HepG2 (cell line): Measurements from ENCODE around the gene PXMP2. TPM values are rescaled to one million over a fixed set of nuclear protein-coding genes. Genes with fewer than 3 reads are reported as not detected.

Source experiments
- NKX3-1 ChIP-seq: sonication (generic); formaldehyde crosslinking; IDR thresholded peaks from 2 replicates; pipeline ENCODE4 v1.5.0; 2020; ENCODE audit warnings: missing genetic modification reagents
- SP5 ChIP-seq: IDR thresholded peaks from 2 replicates; pipeline ENCODE4 v1.6.1; 2016; ENCODE audit warnings: low read depth, borderline replicate concordance
- THYN1 ChIP-seq: sonication (generic); formaldehyde crosslinking; IDR thresholded peaks from 2 replicates; pipeline ENCODE4 v1.8.1; 2023; ENCODE audit warnings: low read depth, mild to moderate bottlenecking, moderate library complexity, missing genetic modification reagents, borderline replicate concordance
- ZKSCAN8 ChIP-seq: IDR thresholded peaks from 2 replicates; pipeline ENCODE4 v1.6.1; 2016; ENCODE audit warnings: borderline replicate concordance, missing genetic modification reagents, missing compliant biosample characterization
- ZNF547 ChIP-seq: sonication (generic); formaldehyde crosslinking; IDR thresholded peaks from 2 replicates; pipeline ENCODE4 v1.5.1; 2020; ENCODE audit warnings: mild to moderate bottlenecking, missing genetic modification reagents
- ZSCAN31 ChIP-seq: sonication (generic); formaldehyde crosslinking; IDR thresholded peaks from 2 replicates; pipeline ENCODE4 v1.5.0; 2020; ENCODE audit warnings: low read depth, mild to moderate bottlenecking, missing genetic modification reagents
- polyA plus RNA-seq, 8 experiments: library from polyadenylated mRNA; depleted of rRNA in 3 of 8; stranded (reverse) in 7 of 8; unstranded in 1 of 8; fragments of >200 nt; fragmentation: Illumina TruSeq in 4 of 8; extraction: Trizol in 4 of 8; gene quantifications; 2 replicates each; pipeline versions ENCODE4 v1.2.1 to v1.2.3, GENCODE V29; 2011 to 2016; ENCODE audit warnings: low read depth in 4 of 8, missing spikeins in 1 of 8, mixed read lengths in 1 of 8; ENCODE audit not compliant: insufficient read depth in 1 of 8
- total RNA-seq, 5 experiments: library from RNA; depleted of rRNA; stranded (reverse); fragments of >200 nt; fragmentation: Illumina TruSeq; extraction: Trizol; gene quantifications; 2 replicates each; pipeline ENCODE4 v1.2.3, GENCODE V29; 2016; ENCODE audit warnings: low read depth in 1 of 5
- TF ChIP-seq, protein P1 (sequence below): sonication (generic); formaldehyde crosslinking; IDR thresholded peaks from one replicate; pipeline ENCODE4 v1.5.1; 2020; ENCODE audit warnings: mild to moderate bottlenecking, missing genetic modification reagents; ENCODE audit errors: not compliant biosample characterization
- TF ChIP-seq, protein P2 (sequence below): IDR thresholded peaks from 2 replicates; pipeline ENCODE4 v1.6.1; 2012; ENCODE audit warnings: low read length, improper control_type of control experiment
- TF ChIP-seq, protein P3 (sequence below): sonication (generic); formaldehyde crosslinking; IDR thresholded peaks from 2 replicates; pipeline ENCODE4 v1.4.0; 2020; ENCODE audit warnings: low read depth, mild to moderate bottlenecking, missing genetic modification reagents

PXMP2 gene
- total and polyA plus RNA-seq, 2 of the 13 experiments (the other 11 are each of a cell fraction or from before 2014, with no cell fraction given), result 25.5 to 42.9 TPM

DNA sequence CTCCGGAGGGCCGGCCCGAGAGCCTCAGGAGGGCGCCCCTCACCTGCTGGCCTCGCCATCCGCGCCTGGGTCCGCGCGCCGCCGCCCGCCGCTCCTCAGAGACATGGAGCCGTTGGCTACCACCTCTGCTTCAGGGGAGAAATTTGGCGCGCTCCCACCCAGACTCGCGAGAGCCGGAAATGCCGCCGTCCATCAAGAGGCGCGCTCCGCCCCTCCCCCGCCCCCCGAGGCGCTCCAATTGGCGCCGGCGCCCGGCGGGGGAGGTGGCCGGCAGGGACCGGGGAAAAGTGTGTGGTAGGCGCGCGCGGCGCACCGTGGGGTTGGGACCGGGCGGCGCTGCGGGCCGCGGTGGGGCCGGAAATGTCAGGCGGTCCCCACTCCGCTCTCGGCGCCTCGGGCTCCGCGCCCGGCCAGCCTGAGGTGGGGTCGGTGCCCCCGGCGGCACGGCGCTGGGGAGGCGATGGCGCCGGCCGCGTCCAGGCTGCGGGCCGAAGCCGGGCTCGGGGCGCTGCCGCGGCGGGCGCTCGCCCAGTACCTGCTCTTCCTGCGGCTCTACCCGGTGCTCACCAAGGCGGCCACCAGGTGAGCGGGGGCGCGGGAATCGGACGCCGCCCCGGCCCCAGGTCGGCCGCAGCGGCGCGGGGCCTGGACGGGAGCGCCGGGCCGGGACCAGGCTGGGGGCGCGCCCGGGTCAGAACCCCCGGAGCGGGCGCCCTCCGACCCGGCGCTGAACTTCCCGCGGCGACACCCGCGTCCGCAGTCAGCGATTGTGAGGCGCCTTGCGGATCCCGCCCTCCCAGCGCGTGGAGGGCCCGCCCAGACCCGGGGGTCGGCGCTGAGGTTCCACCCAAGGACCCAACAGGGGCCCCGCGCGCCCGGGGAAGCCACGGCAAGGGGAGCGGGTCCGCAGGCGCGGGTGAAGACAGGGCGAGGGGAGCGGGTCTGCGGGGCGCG lies at the start of gene PXMP2, which contains the start of gene POLE (continued):
- no peak for TF ChIP-seq ZKSCAN8 (CRISPR knock-in tag)
- TF ChIP-seq, protein P1, sequence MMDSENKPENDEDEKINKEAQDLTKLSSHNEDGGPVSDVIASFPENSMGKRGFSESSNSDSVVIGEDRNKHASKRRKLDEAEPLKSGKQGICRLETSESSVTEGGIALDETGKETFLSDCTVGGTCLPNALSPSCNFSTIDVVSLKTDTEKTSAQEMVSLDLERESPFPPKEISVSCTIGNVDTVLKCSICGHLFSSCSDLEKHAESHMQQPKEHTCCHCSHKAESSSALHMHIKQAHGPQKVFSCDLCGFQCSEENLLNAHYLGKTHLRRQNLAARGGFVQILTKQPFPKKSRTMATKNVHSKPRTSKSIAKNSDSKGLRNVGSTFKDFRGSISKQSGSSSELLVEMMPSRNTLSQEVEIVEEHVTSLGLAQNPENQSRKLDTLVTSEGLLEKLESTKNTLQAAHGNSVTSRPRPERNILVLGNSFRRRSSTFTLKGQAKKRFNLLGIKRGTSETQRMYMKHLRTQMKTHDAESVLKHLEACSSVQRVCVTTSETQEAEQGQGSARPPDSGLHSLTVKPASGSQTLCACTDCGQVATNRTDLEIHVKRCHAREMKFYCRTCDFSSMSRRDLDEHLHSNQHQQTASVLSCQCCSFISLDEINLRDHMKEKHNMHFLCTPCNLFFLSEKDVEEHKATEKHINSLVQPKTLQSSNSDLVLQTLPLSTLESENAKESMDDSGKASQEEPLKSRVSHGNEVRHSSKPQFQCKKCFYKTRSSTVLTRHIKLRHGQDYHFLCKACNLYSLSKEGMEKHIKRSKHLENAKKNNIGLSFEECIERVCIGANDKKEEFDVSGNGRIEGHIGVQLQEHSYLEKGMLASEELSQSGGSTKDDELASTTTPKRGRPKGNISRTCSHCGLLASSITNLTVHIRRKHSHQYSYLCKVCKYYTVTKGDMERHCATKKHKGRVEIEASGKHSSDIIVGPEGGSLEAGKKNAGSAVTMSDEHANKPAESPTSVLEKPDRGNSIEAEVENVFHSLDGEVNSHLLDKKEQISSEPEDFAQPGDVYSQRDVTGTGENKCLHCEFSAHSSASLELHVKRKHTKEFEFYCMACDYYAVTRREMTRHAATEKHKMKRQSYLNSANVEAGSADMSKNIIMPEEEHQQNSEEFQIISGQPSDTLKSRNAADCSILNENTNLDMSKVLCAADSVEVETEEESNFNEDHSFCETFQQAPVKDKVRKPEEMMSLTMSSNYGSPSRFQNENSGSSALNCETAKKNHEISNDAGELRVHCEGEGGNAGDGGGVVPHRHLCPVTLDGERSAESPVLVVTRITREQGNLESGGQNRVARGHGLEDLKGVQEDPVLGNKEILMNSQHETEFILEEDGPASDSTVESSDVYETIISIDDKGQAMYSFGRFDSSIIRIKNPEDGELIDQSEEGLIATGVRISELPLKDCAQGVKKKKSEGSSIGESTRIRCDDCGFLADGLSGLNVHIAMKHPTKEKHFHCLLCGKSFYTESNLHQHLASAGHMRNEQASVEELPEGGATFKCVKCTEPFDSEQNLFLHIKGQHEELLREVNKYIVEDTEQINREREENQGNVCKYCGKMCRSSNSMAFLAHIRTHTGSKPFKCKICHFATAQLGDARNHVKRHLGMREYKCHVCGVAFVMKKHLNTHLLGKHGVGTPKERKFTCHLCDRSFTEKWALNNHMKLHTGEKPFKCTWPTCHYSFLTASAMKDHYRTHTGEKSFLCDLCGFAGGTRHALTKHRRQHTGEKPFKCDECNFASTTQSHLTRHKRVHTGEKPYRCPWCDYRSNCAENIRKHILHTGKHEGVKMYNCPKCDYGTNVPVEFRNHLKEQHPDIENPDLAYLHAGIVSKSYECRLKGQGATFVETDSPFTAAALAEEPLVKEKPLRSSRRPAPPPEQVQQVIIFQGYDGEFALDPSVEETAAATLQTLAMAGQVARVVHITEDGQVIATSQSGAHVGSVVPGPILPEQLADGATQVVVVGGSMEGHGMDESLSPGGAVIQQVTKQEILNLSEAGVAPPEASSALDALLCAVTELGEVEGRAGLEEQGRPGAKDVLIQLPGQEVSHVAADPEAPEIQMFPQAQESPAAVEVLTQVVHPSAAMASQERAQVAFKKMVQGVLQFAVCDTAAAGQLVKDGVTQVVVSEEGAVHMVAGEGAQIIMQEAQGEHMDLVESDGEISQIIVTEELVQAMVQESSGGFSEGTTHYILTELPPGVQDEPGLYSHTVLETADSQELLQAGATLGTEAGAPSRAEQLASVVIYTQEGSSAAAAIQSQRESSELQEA (CRISPR knock-in tag), result no peak
- TF ChIP-seq NKX3-1 (CRISPR knock-in tag), result peak; percentile 40; the same call in 1 of the 2 replicates
- 0 out of 2 replicates have a peak, but pooled peaks have one; percentile 30 for TF ChIP-seq ZSCAN31 (CRISPR knock-in tag)
- TF ChIP-seq, protein P2, sequence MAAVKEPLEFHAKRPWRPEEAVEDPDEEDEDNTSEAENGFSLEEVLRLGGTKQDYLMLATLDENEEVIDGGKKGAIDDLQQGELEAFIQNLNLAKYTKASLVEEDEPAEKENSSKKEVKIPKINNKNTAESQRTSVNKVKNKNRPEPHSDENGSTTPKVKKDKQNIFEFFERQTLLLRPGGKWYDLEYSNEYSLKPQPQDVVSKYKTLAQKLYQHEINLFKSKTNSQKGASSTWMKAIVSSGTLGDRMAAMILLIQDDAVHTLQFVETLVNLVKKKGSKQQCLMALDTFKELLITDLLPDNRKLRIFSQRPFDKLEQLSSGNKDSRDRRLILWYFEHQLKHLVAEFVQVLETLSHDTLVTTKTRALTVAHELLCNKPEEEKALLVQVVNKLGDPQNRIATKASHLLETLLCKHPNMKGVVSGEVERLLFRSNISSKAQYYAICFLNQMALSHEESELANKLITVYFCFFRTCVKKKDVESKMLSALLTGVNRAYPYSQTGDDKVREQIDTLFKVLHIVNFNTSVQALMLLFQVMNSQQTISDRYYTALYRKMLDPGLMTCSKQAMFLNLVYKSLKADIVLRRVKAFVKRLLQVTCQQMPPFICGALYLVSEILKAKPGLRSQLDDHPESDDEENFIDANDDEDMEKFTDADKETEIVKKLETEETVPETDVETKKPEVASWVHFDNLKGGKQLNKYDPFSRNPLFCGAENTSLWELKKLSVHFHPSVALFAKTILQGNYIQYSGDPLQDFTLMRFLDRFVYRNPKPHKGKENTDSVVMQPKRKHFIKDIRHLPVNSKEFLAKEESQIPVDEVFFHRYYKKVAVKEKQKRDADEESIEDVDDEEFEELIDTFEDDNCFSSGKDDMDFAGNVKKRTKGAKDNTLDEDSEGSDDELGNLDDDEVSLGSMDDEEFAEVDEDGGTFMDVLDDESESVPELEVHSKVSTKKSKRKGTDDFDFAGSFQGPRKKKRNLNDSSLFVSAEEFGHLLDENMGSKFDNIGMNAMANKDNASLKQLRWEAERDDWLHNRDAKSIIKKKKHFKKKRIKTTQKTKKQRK, result no peak
- TF ChIP-seq ZNF547 (CRISPR knock-in tag), result peak; percentile 47; the same call in 1 of the 2 replicates
- TF ChIP-seq SP5 (CRISPR knock-in tag), result peak; percentile 95
- TF ChIP-seq, protein P3, sequence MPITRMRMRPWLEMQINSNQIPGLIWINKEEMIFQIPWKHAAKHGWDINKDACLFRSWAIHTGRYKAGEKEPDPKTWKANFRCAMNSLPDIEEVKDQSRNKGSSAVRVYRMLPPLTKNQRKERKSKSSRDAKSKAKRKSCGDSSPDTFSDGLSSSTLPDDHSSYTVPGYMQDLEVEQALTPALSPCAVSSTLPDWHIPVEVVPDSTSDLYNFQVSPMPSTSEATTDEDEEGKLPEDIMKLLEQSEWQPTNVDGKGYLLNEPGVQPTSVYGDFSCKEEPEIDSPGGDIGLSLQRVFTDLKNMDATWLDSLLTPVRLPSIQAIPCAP (CRISPR knock-in tag), result no peak
- no peak for TF ChIP-seq THYN1 (CRISPR knock-in tag)
